NB4 (cell line): ENCODE data around the gene UBFD1.
A peak's percentile ranks its signal among the peaks of the same experiment; 100 is the strongest.

Experiments used
- DNase-seq: peaks from one replicate; pipeline ENCODE4 v3.0.0; 2010; ENCODE audit warnings: low read depth
- H3K4me3 ChIP-seq: one replicate; pipeline ENCODE4 v1.5.1; 2011; ENCODE audit warnings: mild to moderate bottlenecking, low read depth, low read length, moderate library complexity
- MYC ChIP-seq: IDR thresholded peaks from 2 replicates; pipeline ENCODE4 v1.6.1; 2011; ENCODE audit warnings: low read depth, low read length
- POLR2A ChIP-seq: IDR thresholded peaks from 2 replicates; pipeline ENCODE4 v1.6.1; 2011; ENCODE audit warnings: mild to moderate bottlenecking; ENCODE audit not compliant: insufficient read length; ENCODE audit errors: extremely low read depth
- TF ChIP-seq, protein P1 (sequence below): IDR thresholded peaks from 2 replicates; pipeline ENCODE4 v1.6.1; 2011; ENCODE audit warnings: low read depth, low read length
- TF ChIP-seq, protein P2 (sequence below): IDR thresholded peaks from one replicate; pipeline ENCODE4 v1.5.1; 2012; ENCODE audit warnings: low read depth, low read length

UBFD1 gene

DNA sequence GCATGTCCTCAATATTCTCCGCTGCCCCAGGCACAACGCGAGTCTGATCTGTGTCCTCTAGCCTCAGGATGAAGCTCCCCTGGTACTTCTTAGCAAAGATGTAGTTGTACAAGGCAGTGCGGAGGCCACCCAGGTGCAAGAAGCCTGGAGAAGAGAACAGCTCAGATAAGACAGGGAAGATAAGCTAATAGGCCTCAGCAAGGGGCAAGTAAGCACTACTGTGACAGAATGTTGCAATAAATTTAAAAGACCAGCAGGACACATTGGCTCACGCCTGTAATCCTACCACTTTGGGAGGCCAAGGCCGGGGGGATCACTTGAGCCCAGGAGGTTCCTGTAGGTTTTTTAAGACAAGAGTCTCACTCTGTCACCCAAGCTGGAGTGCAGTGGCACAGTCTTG lies 5.4 kb upstream of the UBFD1 start:
- no peak for DNase-seq
- TF ChIP-seq, protein P1, sequence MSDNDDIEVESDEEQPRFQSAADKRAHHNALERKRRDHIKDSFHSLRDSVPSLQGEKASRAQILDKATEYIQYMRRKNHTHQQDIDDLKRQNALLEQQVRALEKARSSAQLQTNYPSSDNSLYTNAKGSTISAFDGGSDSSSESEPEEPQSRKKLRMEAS, result no peak
- TF ChIP-seq MYC, result no peak
- TF ChIP-seq, protein P2, sequence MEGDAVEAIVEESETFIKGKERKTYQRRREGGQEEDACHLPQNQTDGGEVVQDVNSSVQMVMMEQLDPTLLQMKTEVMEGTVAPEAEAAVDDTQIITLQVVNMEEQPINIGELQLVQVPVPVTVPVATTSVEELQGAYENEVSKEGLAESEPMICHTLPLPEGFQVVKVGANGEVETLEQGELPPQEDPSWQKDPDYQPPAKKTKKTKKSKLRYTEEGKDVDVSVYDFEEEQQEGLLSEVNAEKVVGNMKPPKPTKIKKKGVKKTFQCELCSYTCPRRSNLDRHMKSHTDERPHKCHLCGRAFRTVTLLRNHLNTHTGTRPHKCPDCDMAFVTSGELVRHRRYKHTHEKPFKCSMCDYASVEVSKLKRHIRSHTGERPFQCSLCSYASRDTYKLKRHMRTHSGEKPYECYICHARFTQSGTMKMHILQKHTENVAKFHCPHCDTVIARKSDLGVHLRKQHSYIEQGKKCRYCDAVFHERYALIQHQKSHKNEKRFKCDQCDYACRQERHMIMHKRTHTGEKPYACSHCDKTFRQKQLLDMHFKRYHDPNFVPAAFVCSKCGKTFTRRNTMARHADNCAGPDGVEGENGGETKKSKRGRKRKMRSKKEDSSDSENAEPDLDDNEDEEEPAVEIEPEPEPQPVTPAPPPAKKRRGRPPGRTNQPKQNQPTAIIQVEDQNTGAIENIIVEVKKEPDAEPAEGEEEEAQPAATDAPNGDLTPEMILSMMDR, result no peak
- TF ChIP-seq POLR2A, result no peak
- no peak overlapping the region for H3K4me3 ChIP-seq

DNA sequence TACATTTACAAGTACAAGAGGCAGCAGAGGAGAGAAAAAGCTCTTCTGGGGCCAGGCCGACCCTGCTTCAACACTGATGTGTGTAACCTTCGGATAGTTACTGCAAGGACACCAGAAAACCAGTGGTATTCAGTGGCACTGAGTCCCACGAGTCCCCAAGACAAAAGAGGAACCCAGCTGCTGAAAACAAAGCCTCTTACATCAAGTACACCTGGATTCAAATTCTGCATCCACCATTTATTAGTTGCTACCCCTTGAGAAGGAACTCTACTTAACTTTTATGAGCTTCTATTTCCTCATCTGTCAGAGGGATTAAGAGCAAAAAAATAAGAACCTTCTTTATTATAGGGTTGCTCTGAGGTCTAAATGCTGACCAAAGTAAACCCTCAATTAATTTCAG lies 3.0 kb upstream of the UBFD1 start:
- TF ChIP-seq MYC (no peak), POLR2A (no peak)
- TF ChIP-seq, protein P2, result no peak
- TF ChIP-seq, protein P1, result no peak
- peak; percentile 25 for DNase-seq
- H3K4me3 ChIP-seq, result no peak overlapping the region

DNA sequence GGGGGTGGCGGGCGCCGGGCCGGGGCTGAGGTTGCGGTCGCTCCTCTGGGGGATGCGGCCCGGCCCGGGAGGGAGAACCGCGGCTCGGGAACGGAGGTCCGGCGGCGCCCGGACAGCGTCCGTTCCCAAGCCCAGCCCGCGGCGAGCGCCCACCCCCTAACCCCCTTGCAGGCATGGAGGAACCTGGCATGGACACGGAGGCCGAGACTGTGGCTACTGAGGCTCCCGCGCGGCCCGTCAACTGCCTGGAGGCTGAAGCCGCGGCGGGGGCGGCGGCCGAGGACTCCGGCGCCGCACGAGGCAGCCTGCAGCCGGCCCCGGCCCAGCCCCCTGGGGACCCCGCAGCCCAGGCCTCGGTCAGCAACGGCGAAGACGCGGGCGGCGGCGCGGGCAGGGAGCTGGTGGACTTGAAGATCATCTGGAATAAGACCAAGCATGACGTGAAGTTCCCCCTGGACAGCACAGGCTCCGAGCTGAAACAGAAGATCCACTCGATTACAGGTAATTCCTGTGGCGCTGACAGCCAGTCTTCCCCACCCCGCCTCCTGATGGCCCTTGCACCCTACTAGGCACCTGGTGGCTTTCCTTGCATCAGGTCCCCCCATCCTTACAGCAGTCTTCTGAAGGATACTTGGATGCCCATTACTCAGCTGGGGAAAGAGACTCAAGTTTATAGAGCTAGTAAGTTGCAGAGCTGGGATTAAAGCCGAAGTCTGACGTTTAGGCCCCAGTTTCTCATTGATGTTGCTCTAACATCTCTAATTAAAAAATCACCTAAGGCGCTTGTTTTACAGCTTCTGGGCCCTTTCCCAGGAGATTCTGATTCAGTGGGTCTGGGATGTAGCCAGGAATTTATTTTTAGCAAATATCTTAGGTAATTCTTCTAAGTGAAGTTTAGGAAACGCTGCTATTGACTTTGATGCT lies 514 bp downstream of the UBFD1 start:
- no peak for DNase-seq
- H3K4me3 ChIP-seq, result peak overlapping the region; percentile 97
- TF ChIP-seq MYC (no peak), POLR2A (no peak)
- TF ChIP-seq, protein P2, result no peak
- TF ChIP-seq, protein P1, result no peak

DNA sequence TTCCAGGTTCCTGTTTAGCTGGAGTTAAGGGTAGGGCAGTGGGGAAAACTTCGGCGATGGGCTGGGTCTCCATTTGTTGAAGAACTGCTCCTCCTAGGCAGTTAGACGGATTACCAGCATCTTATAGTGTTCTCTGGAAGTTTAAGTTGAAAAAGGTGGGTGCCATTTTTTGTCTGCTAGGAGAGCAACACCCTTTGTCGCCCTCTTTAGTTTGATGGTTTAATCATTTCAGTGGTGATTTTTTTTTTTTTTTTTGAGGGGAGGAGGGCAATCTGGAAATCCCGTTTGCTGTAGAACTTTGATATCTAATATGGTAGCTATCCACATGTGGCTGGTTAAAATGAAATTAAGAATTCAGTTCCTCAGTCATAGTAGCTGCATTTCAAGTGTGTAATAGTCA lies 4.1 kb downstream of the UBFD1 start:
- H3K4me3 ChIP-seq, result no peak overlapping the region
- TF ChIP-seq, protein P2, result no peak
- TF ChIP-seq MYC, result no peak
- TF ChIP-seq, protein P1, result no peak
- no peak for TF ChIP-seq POLR2A
- DNase-seq, result no peak

DNA sequence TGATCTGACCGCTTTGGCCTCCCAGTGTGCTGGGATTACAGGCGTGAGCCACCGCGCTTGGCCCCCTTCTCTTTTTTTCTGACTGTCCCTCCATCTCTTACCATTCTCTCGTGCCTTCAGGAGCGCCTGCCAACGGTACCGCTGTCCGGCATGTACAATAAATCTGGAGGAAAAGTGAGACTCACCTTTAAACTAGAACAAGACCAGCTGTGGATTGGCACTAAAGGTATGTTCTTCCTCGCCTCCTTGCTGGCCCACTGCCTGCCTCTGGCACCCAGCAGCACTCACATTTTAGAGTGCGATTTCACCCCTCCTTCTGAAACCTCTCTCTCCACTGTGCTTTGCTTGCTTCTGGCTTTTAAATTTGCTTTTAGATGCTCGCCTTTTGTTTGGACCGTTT lies 5.0 kb downstream of the UBFD1 start:
- no peak for TF ChIP-seq POLR2A
- TF ChIP-seq MYC, result no peak
- TF ChIP-seq, protein P1, result no peak
- TF ChIP-seq, protein P2, result no peak
- DNase-seq, result no peak
- H3K4me3 ChIP-seq, result no peak overlapping the region
